SIG-M5 treated with dmso at 0.1 percent for 504 hours (cell line): Measurements from ENCODE around the gene SLC22A13.
"Not testable (repeated sequence)": the region's sequence is repeated elsewhere in the genome, so short reads cannot be mapped to it uniquely, and the experiment has no call there.

Source experiments
- DNase-seq: peaks from one replicate; lab custom pipeline; 2025; ENCODE audit not compliant: unreplicated experiment; lab: John Stamatoyannopoulos, UW

Gene SLC22A13

GRCh38 chr3:38297053-38297452 is 31.4 kb downstream of the SLC22A13 start:
- DNase-seq = not testable (repeated sequence)

- DNase-seq = no peak
Observed at GRCh38 chr3:38297537-38297936, 31.9 kb downstream of the SLC22A13 start.

- DNase-seq = peak; percentile 24
Observed at GRCh38 chr3:38297947-38298711, 32.5 kb downstream of the SLC22A13 start.

GRCh38 chr3:38306941-38307340 is 41.3 kb downstream of the SLC22A13 start:
- DNase-seq = no peak

- no peak for DNase-seq
Observed at GRCh38 chr3:38307599-38307998, 42.0 kb downstream of the SLC22A13 start.

GRCh38 chr3:38308456-38308855 is 42.8 kb downstream of the SLC22A13 start:
- no peak for DNase-seq

- DNase-seq = peak; percentile 90
Observed at GRCh38 chr3:38311476-38311875, 45.9 kb downstream of the SLC22A13 start.

GRCh38 chr3:38311941-38312340 is 46.3 kb downstream of the SLC22A13 start:
- DNase-seq = no peak

GRCh38 chr3:38312356-38312755 is 46.7 kb downstream of the SLC22A13 start:
- no peak for DNase-seq

- no peak for DNase-seq
Observed at GRCh38 chr3:38313263-38313662, 47.7 kb downstream of the SLC22A13 start.

GRCh38 chr3:38313695-38314094 is 48.1 kb downstream of the SLC22A13 start:
- DNase-seq = peak; percentile 60

GRCh38 chr3:38314112-38314763 is 48.6 kb downstream of the SLC22A13 start:
- DNase-seq = no peak

- no peak for DNase-seq
Observed at GRCh38 chr3:38314764-38315487, 49.3 kb downstream of the SLC22A13 start.

GRCh38 chr3:38315488-38316230 is 50.0 kb downstream of the SLC22A13 start:
- no peak for DNase-seq

- no peak for DNase-seq
Observed at GRCh38 chr3:38316356-38317191, 51.0 kb downstream of the SLC22A13 start.

- DNase-seq = peak; percentile 10
Observed at GRCh38 chr3:38317192-38317759, 51.7 kb downstream of the SLC22A13 start.

- DNase-seq = no peak
Observed at GRCh38 chr3:38318766-38319671, 53.4 kb downstream of the SLC22A13 start.

GRCh38 chr3:38320638-38321037 is 55.0 kb downstream of the SLC22A13 start:
- DNase-seq = not testable (repeated sequence)

GRCh38 chr3:38323060-38323459 is 57.4 kb downstream of the SLC22A13 start:
- DNase-seq = no peak
